ENCODE measurements around the gene RBM12. TPM values are rescaled to one million over a fixed set of nuclear protein-coding genes. Genes with fewer than 3 reads are reported as not detected.

Gene RBM12
- total and polyA plus RNA-seq, 2 experiments from 2014 or later, result 29.1 to 43.3 TPM

- Histone ChIP-seq H3K27me3 (no peaks in the 10 kb centered on the region), H3K4me3 (no peak overlapping the region), H3K9me3 (ENCODE audit: low read depth) (no peaks in the 10 kb centered on the region), H3K36me3 (peaks cover 30% of the 10 kb centered on the region), H3K27ac (no peak overlapping the region), H3K4me1 (ENCODE audit: low read depth) (peaks cover 8% of the 10 kb centered on the region)
- no peak for DNase-seq (ENCODE audit: low read depth in 1 of 2, low spot score in 1 of 2)
- TF ChIP-seq CTCF (IDR thresholded peaks at IDR 0.05; ENCODE audit: low read depth, low read length), result no peak
Observed at GRCh38 chr20:35654415-35654814, 10.3 kb downstream of the RBM12 start.

GRCh38 chr20:35653893-35654292 lies 10.8 kb downstream of the RBM12 start:
- no peak for DNase-seq (ENCODE audit: low read depth in 1 of 2, low spot score in 1 of 2)
- H3K4me3 ChIP-seq, result no peak overlapping the region
- no peaks in the 10 kb centered on the region for H3K27me3 ChIP-seq
- no peak for TF ChIP-seq CTCF (IDR thresholded peaks at IDR 0.05; ENCODE audit: low read depth, low read length)
- no peaks in the 10 kb centered on the region for H3K9me3 ChIP-seq (ENCODE audit: low read depth)
- peaks cover 30% of the 10 kb centered on the region for H3K36me3 ChIP-seq
- peaks cover 4% of the 10 kb centered on the region for H3K4me1 ChIP-seq (ENCODE audit: low read depth)
- H3K27ac ChIP-seq, result no peak overlapping the region

DNA sequence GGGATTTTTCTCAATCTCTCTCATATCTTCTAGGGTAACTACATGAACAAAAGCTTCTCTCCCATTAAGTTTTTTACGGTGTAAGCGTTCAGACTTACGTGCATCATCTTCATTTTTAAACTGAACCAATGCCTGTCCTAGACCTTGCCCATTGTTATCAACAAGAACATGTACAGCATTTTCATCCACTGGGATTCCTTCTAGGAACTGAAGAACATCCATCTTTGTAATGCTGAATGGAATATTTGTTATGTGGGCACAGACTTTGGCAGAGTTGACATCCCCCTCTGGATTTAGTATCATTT lies 11.3 kb downstream of the RBM12 start:
- H3K27me3 ChIP-seq, result no peaks in the 10 kb centered on the region
- no peak for TF ChIP-seq CTCF (IDR thresholded peaks at IDR 0.05; ENCODE audit: low read depth, low read length)
- H3K9me3 ChIP-seq (ENCODE audit: low read depth), result no peaks in the 10 kb centered on the region
- H3K36me3 ChIP-seq, result peaks cover 30% of the 10 kb centered on the region
- H3K4me3 ChIP-seq, result no peak overlapping the region
- no peak overlapping the region for H3K27ac ChIP-seq
- peaks cover 4% of the 10 kb centered on the region for H3K4me1 ChIP-seq (ENCODE audit: low read depth)
- no peak for DNase-seq (ENCODE audit: low read depth in 1 of 2, low spot score in 1 of 2)

GRCh38 chr20:35652641-35653429 lies 11.9 kb downstream of the RBM12 start:
- no peak for DNase-seq (ENCODE audit: low read depth in 1 of 2, low spot score in 1 of 2)
- Histone ChIP-seq H3K9me3 (ENCODE audit: low read depth) (no peaks in the 10 kb centered on the region), H3K36me3 (peaks cover 30% of the 10 kb centered on the region), H3K27me3 (no peaks in the 10 kb centered on the region), H3K4me1 (ENCODE audit: low read depth) (peaks cover 4% of the 10 kb centered on the region), H3K4me3 (no peak overlapping the region), H3K27ac (no peak overlapping the region)
- no peak for TF ChIP-seq CTCF (IDR thresholded peaks at IDR 0.05; ENCODE audit: low read depth, low read length)

DNA sequence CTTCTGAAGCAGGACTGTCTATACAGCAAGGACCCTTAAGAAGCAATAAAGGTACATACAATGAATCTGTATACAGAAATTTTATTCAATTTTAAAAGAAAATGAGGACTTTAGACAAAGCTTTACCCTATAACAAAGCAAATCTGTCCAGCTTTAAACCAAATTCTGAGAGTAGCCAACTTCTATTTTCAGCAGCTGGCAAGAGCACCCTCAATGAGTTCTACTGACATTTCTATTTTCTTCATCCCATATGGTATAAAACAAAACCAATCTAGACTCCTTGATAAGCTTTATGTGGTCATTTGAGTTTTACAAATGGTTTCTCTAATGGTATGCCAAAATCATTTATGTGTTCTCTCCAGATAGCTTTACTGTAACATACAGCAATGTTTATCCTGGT lies 12.7 kb downstream of the RBM12 start:
- H3K9me3 ChIP-seq (ENCODE audit: low read depth), result no peaks in the 10 kb centered on the region
- H3K36me3 ChIP-seq, result peaks cover 30% of the 10 kb centered on the region
- peaks cover 4% of the 10 kb centered on the region for H3K4me1 ChIP-seq (ENCODE audit: low read depth)
- TF ChIP-seq CTCF (IDR thresholded peaks at IDR 0.05; ENCODE audit: low read depth, low read length), result no peak
- no peak overlapping the region for H3K4me3 ChIP-seq
- no peak overlapping the region for H3K27ac ChIP-seq
- H3K27me3 ChIP-seq, result no peaks in the 10 kb centered on the region
- no peak for DNase-seq (ENCODE audit: low read depth in 1 of 2, low spot score in 1 of 2)

All from cardiac muscle cell (in vitro differentiated cells and primary cell).